CD4-positive, alpha-beta T cell treated with Interleukin-6 for 4 hours (primary cell): ENCODE measurements around the gene HACD1.

Experiments used
- DNase-seq: peaks from one replicate; pipeline ENCODE4 v3.0.0-alpha.2; 2020; ENCODE audit warnings: mixed read lengths

Gene HACD1

DNA sequence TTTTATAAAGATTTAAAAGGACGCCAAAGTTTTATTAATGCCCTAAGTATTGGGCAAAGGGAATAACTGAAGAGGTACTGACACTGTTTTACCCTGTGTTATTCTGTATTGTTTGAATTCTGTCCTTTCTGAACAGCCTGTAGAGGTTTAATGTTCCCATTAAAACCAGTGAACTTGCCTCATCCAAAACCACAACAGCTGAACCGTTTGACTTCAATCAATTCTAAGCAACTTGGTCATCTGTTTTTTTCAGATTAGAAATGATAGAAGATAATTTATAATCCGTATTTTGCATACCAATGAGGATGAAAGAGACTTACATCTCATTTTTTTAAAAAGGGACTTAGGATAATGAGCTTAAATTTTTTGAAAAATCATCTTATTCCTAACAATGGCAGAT is 40.4 kb downstream of the HACD1 start:
- no peak for DNase-seq

DNA sequence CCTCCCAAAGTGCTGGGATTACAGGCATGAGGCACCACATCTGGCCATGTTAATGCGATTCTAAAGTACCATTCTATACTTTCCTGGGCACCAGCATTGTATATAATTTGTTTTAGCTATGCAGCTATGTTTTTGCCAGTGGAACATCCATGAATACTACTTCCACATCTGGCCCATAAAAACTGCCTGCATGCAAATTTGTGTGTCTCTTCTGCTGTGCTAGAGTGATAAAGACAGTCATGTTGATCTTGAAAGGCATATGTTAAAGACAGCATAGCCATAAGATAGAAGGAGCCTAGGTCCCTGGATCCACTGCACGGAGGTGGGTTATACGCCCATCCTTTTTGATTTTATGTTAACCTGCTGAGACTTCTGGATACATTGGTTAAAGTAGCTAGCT is 52.3 kb downstream of the HACD1 start:
- DNase-seq: no peak

DNA sequence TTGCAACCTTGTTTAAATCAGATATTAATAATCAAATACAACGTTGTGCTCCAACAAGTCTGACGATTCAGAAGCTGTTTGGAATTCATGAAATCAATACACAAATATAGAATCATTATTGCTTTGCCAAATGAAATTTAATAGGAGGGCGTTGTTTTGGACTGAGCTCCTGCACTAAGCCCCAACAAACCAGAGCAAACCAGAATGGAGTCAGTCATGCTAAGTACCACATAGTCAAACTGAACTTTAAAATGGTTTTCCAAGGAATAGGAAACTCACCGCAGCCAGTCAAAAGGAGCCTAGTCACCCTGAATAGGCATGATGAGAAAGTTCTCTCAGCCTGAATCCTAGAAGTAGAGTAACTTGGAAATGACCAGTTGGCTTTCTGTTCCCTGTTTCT is 53.7 kb downstream of the HACD1 start:
- DNase-seq: no peak

DNA sequence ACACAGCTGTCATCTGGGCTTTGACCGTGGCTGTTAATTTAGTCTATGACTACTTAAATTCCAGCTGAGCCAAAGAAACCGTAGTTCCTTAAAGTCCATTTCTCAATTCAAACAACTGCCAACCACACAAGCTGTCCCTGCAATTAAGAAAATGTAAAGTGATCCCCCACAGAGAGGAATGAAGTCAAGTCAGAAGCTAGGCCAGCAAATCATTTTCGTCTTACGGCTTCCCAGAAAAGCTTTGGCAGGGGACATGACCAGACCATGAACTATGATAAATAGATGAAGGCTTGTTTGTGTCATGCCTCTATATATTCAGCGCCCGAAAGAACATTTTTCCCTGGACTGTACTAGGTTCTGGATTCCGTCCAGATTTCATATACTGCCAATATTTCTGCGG is 54.6 kb downstream of the HACD1 start:
- DNase-seq: no peak

DNA sequence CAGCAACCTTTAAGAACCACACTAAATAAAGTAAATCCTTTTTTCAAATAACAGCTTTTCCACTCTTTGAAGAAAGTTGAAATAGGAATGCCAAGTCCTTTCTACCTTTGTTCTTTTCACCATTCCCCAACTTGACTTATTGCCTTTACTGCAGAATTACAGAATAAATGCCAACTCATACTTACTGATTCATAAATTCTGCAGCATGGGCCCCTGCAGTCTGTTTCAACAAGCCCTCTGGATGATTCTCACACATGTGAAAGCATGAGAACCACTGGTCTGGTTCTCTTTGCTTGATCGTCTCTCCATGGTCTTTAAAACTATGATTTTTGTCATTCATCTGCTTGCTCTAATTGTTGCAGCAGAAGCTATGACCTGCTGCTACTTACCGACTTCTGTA is 56.1 kb downstream of the HACD1 start:
- no peak for DNase-seq

DNA sequence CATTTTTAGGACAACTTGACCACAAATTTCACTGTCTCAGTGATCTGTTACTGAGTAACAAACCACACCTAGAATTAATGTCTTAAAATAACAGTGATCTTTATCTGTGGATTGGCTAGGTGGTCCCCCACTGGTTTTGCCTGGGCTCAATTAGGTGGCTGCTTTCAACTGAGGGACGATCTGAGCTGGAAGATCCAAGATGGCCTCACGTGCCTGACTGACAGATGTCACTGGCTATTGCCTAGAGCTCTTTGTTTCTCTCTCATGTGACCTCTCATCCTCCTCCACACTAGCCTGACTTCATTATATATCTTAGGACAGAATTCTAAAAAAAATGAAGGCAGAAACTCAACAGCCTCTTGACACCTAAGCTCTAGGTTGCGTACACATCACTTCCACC is 59.7 kb downstream of the HACD1 start:
- no peak for DNase-seq

DNA sequence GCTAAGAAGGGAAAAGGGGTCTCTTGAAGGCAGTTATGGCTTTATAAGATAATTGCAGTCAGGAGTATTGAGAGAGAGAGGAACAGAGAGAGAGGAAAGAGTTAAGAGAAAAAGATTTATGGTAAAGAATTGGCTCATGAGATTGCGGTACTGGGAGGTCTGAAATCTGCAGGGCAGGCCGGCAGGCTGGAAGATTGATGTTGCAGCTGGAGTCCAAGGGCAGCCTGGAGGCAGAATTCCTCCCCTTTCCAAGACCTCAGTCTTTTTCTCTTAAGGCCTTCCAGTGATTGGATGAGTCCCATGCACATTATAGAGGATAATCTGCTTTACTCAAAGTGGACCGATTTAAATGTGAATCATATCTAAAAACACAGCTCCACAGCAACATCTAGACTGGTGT is 68.4 kb downstream of the HACD1 start:
- no peak for DNase-seq

DNA sequence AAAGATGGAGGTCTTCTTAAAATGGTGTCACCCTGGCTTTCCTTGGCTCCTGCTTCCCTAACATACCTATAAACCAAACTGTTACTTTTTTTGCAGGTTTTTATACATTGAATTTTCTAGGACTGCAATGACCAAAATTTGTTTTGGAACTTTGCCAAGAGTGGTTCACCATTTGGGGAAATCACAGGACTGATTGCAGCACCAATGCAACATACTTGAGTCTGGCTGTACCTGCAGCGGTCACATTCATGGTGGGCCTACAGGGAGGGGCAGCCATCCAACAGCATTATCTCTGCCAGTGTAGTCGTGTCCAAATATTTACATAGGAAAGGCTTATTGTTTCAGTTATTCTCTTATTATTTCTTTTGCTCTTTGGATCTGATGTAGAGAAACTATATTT is 69.0 kb downstream of the HACD1 start:
- DNase-seq: no peak

DNA sequence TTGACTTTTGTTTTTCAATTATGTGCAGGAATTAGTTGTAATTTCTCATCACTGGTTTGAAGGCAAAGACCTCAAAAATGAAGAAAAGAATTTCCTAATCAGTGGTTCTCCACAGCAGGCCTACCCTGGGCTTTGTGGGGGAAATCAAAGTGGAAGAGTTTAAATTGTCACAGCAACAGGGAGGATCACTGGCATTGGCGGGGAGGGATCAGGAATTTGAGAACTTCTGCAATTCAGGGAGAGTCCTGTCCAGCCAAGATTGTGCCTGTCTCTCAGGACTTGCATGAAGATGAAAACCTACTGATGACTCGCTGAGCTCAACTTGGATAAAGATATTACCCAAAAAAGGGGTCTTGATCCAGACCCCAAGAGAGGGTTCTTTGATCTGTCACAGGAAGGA is 70.1 kb downstream of the HACD1 start:
- DNase-seq: no peak

DNA sequence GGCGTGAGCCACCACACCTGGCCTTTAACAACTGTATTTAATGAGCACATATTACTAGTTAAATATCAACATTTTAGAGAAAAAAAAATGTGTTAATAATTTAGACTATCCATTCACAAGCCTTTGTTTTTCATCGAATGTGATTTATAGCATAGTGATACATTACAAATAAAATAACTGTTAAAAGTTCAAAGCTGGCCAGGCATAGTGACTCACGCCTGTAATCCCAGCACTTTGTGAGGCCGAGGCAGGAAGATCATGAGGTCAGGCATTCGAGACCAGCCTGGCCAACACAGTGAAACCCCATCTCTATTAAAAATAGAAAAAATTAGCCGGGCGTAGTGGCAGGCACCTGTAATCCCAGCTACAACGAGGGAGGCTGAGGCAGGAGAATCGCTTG is 72.7 kb downstream of the HACD1 start:
- no peak for DNase-seq
